HepG2 (cell line): ENCODE data around the gene PITHD1. TPM values are rescaled to one million over a fixed set of nuclear protein-coding genes. Genes with fewer than 3 reads are reported as not detected.
A peak's percentile ranks its signal among the peaks of the same experiment; 100 is the strongest.

Experiments
- ERF ChIP-seq: IDR thresholded peaks from 2 replicates; pipeline ENCODE4 v1.6.1; 2018; ENCODE audit warnings: missing biosample characterization, missing genetic modification reagents
- HOXD1 ChIP-seq: sonication (generic); formaldehyde crosslinking; IDR thresholded peaks from 2 replicates; pipeline ENCODE4 v1.5.0; 2020; ENCODE audit warnings: missing genetic modification reagents
- JUN ChIP-seq: sonication (generic); formaldehyde crosslinking; IDR thresholded peaks from 2 replicates; pipeline ENCODE4 v1.4.0; 2020; ENCODE audit warnings: mild to moderate bottlenecking, missing genetic modification reagents
- KDM5A ChIP-seq: fragments of 200-600 bp; sonication (generic); IDR thresholded peaks from 2 replicates; pipeline ENCODE4 v1.7.0; 2018; ENCODE audit warnings: antibody characterized with exemption, mild to moderate bottlenecking, low read length, borderline replicate concordance
- KDM6A ChIP-seq: IDR thresholded peaks from 2 replicates; pipeline ENCODE4 v1.6.1; 2016; ENCODE audit warnings: low read depth
- PAWR ChIP-seq: sonication (generic); formaldehyde crosslinking; IDR thresholded peaks from 2 replicates; pipeline ENCODE4 v1.4.0; 2020; ENCODE audit warnings: missing genetic modification reagents, mild to moderate bottlenecking, borderline replicate concordance
- RFXAP ChIP-seq: sonication (generic); formaldehyde crosslinking; IDR thresholded peaks from 2 replicates; pipeline ENCODE4 v1.4.0; 2020; ENCODE audit warnings: missing genetic modification reagents, borderline replicate concordance
- SKI ChIP-seq: fragments of 450-650 bp; IDR thresholded peaks from one replicate; pipeline ENCODE4 v1.6.1; 2018; ENCODE audit warnings: mild to moderate bottlenecking; ENCODE audit not compliant: partially characterized antibody
- ZNF205 ChIP-seq: IDR thresholded peaks from 2 replicates; pipeline ENCODE4 v1.6.1; 2018; ENCODE audit warnings: missing biosample characterization, missing genetic modification reagents
- ZNF326 ChIP-seq: sonication (generic); formaldehyde crosslinking; IDR thresholded peaks from 2 replicates; pipeline ENCODE4 v1.4.0; 2020; ENCODE audit warnings: missing genetic modification reagents, borderline replicate concordance
- ZNF33A ChIP-seq: sonication (generic); formaldehyde crosslinking; IDR thresholded peaks from 2 replicates; pipeline ENCODE4 v1.5.1; 2020; ENCODE audit warnings: missing genetic modification reagents, mild to moderate bottlenecking, moderate library complexity, borderline replicate concordance
- ZNF34 ChIP-seq: sonication (generic); formaldehyde crosslinking; IDR thresholded peaks from 2 replicates; pipeline ENCODE4 v1.4.0; 2020; ENCODE audit warnings: mild to moderate bottlenecking, missing genetic modification reagents, borderline replicate concordance
- ZNF790 ChIP-seq: sonication (generic); formaldehyde crosslinking; IDR thresholded peaks from 2 replicates; pipeline ENCODE4 v1.8.0; 2022; ENCODE audit warnings: missing genetic modification reagents, mild to moderate bottlenecking, borderline replicate concordance
- ZSCAN30 ChIP-seq: sonication (generic); formaldehyde crosslinking; IDR thresholded peaks from 2 replicates; pipeline ENCODE4 v1.5.0; 2020; ENCODE audit warnings: mild to moderate bottlenecking, missing genetic modification reagents
- polyA plus RNA-seq, 8 experiments: library from polyadenylated mRNA; depleted of rRNA in 3 of 8; stranded (reverse) in 7 of 8; unstranded in 1 of 8; fragments of >200 nt; fragmentation: Illumina TruSeq in 4 of 8; extraction: Trizol in 4 of 8; gene quantifications; 2 replicates each; pipeline versions ENCODE4 v1.2.1 to v1.2.3, GENCODE V29; 2011 to 2016; ENCODE audit warnings: low read depth in 4 of 8, missing spikeins in 1 of 8, mixed read lengths in 1 of 8; ENCODE audit not compliant: insufficient read depth in 1 of 8
- total RNA-seq, 5 experiments: library from RNA; depleted of rRNA; stranded (reverse); fragments of >200 nt; fragmentation: Illumina TruSeq; extraction: Trizol; gene quantifications; 2 replicates each; pipeline ENCODE4 v1.2.3, GENCODE V29; 2016; ENCODE audit warnings: low read depth in 1 of 5
- TF ChIP-seq, protein P1 (sequence below), 2 experiments: sonication (generic) in 1 of 2; formaldehyde crosslinking in 1 of 2; IDR thresholded peaks; 2 replicates each; pipeline versions ENCODE4 v1.5.1 to v1.6.1; 2011 to 2020; ENCODE audit warnings: borderline replicate concordance in 1 of 2, low read depth in 1 of 2, low read length in 1 of 2, mild to moderate bottlenecking in 1 of 2, missing genetic modification reagents in 1 of 2, moderate library complexity in 1 of 2
- TF ChIP-seq, protein P2 (sequence below): sonication (generic); formaldehyde crosslinking; IDR thresholded peaks from 2 replicates; pipeline ENCODE4 v1.5.1; 2020; ENCODE audit warnings: mild to moderate bottlenecking, missing genetic modification reagents
- TF ChIP-seq, protein P3 (sequence below): sonication (generic); formaldehyde crosslinking; IDR thresholded peaks from 2 replicates; pipeline ENCODE4 v1.4.0; 2020; ENCODE audit warnings: low read depth, missing genetic modification reagents

Gene PITHD1
- total and polyA plus RNA-seq, 2 of the 13 experiments (the other 11 are each of a cell fraction or from before 2014, with no cell fraction given): 28.0 to 37.3 TPM

DNA sequence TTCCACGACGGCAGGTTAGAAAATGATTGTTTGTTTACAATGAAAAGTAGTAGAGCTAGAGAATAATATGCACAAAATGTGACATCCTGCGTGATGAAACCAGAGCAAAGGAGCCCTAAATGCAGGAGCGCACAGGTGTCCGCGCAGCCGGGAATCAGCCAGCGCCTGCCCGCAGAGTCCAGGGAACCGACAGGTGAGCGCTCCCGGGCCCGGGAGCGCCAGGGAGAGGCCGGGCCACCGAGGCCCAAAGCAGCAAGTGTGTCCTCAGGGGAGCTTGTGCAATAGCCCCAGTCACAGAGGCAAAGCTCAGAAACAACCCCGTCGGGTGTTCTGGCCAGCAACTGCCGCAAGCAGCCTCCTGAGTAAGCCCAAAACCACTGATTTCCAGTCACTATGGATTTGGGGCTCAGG, 23.1 kb downstream of the PITHD1 start (continued):
- TF ChIP-seq KDM5A (0 out of 2 replicates have a peak, but pooled peaks have one; percentile 2), PAWR (CRISPR knock-in tag) (no peak), SKI (no peak), ZNF34 (CRISPR knock-in tag) (0 out of 2 replicates have a peak, but pooled peaks have one; percentile 37), ZNF33A (CRISPR knock-in tag) (no peak), JUN (CRISPR knock-in tag) (no peak), KDM6A (CRISPR knock-in tag) (no peak), ZNF326 (CRISPR knock-in tag) (no peak), HOXD1 (CRISPR knock-in tag) (no peak), ZNF790 (CRISPR knock-in tag) (no peak), ZSCAN30 (no peak), RFXAP (no peak), ZNF205 (no peak), ERF (no peak)
- TF ChIP-seq, protein P1, sequence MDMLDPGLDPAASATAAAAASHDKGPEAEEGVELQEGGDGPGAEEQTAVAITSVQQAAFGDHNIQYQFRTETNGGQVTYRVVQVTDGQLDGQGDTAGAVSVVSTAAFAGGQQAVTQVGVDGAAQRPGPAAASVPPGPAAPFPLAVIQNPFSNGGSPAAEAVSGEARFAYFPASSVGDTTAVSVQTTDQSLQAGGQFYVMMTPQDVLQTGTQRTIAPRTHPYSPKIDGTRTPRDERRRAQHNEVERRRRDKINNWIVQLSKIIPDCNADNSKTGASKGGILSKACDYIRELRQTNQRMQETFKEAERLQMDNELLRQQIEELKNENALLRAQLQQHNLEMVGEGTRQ (IDR thresholded peaks at IDR 0.05; ENCODE audit: low read depth, low read length): no peak
- TF ChIP-seq, protein P1 (CRISPR knock-in tag; IDR thresholded peaks at IDR 0.05; ENCODE audit: borderline replicate concordance): no peak
- TF ChIP-seq, protein P2, sequence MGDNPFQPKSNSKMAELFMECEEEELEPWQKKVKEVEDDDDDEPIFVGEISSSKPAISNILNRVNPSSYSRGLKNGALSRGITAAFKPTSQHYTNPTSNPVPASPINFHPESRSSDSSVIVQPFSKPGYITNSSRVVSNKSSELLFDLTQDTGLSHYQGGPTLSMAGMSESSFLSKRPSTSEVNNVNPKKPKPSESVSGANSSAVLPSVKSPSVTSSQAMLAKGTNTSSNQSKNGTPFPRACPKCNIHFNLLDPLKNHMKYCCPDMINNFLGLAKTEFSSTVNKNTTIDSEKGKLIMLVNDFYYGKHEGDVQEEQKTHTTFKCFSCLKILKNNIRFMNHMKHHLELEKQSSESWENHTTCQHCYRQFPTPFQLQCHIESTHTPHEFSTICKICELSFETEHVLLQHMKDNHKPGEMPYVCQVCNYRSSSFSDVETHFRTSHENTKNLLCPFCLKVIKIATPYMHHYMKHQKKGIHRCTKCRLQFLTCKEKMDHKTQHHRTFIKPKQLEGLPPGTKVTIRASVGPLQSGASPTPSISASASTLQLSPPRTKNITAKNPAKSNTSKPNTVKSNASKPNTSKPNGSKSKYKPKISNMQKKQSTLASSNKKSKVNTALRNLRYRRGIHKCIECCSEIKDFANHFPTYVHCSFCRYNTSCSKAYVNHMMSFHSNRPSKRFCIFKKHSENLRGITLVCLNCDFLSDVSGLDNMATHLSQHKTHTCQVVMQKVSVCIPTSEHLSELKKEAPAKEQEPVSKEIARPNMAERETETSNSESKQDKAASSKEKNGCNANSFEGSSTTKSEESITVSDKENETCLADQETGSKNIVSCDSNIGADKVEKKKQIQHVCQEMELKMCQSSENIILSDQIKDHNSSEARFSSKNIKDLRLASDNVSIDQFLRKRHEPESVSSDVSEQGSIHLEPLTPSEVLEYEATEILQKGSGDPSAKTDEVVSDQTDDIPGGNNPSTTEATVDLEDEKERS: no peak
- TF ChIP-seq, protein P3, sequence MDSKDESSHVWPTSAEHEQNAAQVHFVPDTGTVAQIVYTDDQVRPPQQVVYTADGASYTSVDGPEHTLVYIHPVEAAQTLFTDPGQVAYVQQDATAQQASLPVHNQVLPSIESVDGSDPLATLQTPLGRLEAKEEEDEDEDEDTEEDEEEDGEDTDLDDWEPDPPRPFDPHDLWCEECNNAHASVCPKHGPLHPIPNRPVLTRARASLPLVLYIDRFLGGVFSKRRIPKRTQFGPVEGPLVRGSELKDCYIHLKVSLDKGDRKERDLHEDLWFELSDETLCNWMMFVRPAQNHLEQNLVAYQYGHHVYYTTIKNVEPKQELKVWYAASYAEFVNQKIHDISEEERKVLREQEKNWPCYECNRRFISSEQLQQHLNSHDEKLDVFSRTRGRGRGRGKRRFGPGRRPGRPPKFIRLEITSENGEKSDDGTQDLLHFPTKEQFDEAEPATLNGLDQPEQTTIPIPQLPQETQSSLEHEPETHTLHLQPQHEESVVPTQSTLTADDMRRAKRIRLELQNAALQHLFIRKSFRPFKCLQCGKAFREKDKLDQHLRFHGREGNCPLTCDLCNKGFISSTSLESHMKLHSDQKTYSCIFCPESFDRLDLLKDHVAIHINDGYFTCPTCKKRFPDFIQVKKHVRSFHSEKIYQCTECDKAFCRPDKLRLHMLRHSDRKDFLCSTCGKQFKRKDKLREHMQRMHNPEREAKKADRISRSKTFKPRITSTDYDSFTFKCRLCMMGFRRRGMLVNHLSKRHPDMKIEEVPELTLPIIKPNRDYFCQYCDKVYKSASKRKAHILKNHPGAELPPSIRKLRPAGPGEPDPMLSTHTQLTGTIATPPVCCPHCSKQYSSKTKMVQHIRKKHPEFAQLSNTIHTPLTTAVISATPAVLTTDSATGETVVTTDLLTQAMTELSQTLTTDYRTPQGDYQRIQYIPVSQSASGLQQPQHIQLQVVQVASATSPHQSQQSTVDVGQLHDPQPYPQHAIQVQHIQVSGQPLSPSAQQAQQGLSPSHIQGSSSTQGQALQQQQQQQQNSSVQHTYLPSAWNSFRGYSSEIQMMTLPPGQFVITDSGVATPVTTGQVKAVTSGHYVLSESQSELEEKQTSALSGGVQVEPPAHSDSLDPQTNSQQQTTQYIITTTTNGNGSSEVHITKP: no peak
